GM12878 (cell line): ENCODE results near the gene HOMER2.

Experiments
- CEBPB ChIP-seq, 2 experiments: fragments of 150-350 bp in 1 of 2; IDR thresholded peaks; 2 replicates each; pipeline ENCODE4 v1.6.1; 2012 to 2014; ENCODE audit warnings: low read depth in 2 of 2, low read length in 2 of 2, borderline replicate concordance in 1 of 2, inconsistent platforms in 1 of 2
- CREM ChIP-seq: IDR thresholded peaks from 2 replicates; pipeline ENCODE4 v1.6.1; 2014; ENCODE audit warnings: antibody characterized with exemption, low read depth
- GATAD2B ChIP-seq: fragments of 450-650 bp; conservative IDR thresholded peaks from 2 replicates; pipeline ENCODE4 v1.6.1; 2017; ENCODE audit warnings: low read depth, mild to moderate bottlenecking, moderate library complexity
- HDGF ChIP-seq: fragments of 450-650 bp; IDR thresholded peaks from 2 replicates; pipeline ENCODE4 v1.6.1; 2016; ENCODE audit warnings: antibody characterized with exemption
- KLF5 ChIP-seq: fragments of 450-650 bp; IDR thresholded peaks from 2 replicates; pipeline ENCODE4 v1.6.1; 2014; ENCODE audit warnings: mild to moderate bottlenecking; ENCODE audit not compliant: partially characterized antibody
- MAX ChIP-seq: IDR thresholded peaks from 2 replicates; pipeline ENCODE4 v1.6.1; 2012; ENCODE audit warnings: low read depth, low read length, improper control_type of control experiment
- PAX8 ChIP-seq: fragments of 450-650 bp; IDR thresholded peaks from 2 replicates; pipeline ENCODE4 v1.6.1; 2017; ENCODE audit warnings: mild to moderate bottlenecking, moderate library complexity
- POLR2A ChIP-seq: IDR thresholded peaks from 2 replicates; pipeline ENCODE4 v1.6.1; 2011; ENCODE audit warnings: low read depth, mild to moderate bottlenecking, low read length
- RAD21 ChIP-seq: IDR thresholded peaks from 2 replicates; pipeline ENCODE4 v1.6.1; 2011; ENCODE audit warnings: mild to moderate bottlenecking, low read depth, low read length, moderate library complexity; ENCODE audit not compliant: insufficient read depth
- SIN3A ChIP-seq: IDR thresholded peaks from 2 replicates; pipeline ENCODE4 v1.6.1; 2012; ENCODE audit warnings: low read depth, low read length, improper control_type of control experiment
- SREBF2 ChIP-seq: IDR thresholded peaks from 2 replicates; pipeline ENCODE4 v1.6.1; 2012; ENCODE audit warnings: mild to moderate bottlenecking, low read length
- ZSCAN29 ChIP-seq: fragments of 450-650 bp; IDR thresholded peaks from 2 replicates; pipeline ENCODE4 v1.6.1; 2017; ENCODE audit warnings: mild to moderate bottlenecking, moderate library complexity
- TF ChIP-seq, protein P1 (sequence below): fragments of 450-650 bp; IDR thresholded peaks from 2 replicates; pipeline ENCODE4 v1.6.1; 2014; ENCODE audit warnings: mild to moderate bottlenecking
- TF ChIP-seq, protein P2 (sequence below), 3 experiments: IDR thresholded peaks in 2 of 3; conservative IDR thresholded peaks in 1 of 3; 2 replicates each; pipeline ENCODE4 v1.5.1; 2011; ENCODE audit warnings: low read depth in 3 of 3, low read length in 3 of 3, mild to moderate bottlenecking in 3 of 3, control low read depth in 2 of 3, moderate library complexity in 2 of 3, inconsistent platforms in 1 of 3, mixed read lengths in 1 of 3; ENCODE audit not compliant: control insufficient read depth in 2 of 3, insufficient read depth in 1 of 3; ENCODE audit errors: extremely low read depth in 1 of 3

GRCh38 chr15:82950295-82950694 lies 2.2 kb downstream of the HOMER2 start:
- no peak for TF ChIP-seq CREM
- no peak for TF ChIP-seq GATAD2B
- TF ChIP-seq POLR2A = no peak
- TF ChIP-seq, protein P1, sequence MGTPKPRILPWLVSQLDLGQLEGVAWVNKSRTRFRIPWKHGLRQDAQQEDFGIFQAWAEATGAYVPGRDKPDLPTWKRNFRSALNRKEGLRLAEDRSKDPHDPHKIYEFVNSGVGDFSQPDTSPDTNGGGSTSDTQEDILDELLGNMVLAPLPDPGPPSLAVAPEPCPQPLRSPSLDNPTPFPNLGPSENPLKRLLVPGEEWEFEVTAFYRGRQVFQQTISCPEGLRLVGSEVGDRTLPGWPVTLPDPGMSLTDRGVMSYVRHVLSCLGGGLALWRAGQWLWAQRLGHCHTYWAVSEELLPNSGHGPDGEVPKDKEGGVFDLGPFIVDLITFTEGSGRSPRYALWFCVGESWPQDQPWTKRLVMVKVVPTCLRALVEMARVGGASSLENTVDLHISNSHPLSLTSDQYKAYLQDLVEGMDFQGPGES = no peak
- TF ChIP-seq RAD21 = no peak
- TF ChIP-seq HDGF = no peak
- TF ChIP-seq, protein P2, sequence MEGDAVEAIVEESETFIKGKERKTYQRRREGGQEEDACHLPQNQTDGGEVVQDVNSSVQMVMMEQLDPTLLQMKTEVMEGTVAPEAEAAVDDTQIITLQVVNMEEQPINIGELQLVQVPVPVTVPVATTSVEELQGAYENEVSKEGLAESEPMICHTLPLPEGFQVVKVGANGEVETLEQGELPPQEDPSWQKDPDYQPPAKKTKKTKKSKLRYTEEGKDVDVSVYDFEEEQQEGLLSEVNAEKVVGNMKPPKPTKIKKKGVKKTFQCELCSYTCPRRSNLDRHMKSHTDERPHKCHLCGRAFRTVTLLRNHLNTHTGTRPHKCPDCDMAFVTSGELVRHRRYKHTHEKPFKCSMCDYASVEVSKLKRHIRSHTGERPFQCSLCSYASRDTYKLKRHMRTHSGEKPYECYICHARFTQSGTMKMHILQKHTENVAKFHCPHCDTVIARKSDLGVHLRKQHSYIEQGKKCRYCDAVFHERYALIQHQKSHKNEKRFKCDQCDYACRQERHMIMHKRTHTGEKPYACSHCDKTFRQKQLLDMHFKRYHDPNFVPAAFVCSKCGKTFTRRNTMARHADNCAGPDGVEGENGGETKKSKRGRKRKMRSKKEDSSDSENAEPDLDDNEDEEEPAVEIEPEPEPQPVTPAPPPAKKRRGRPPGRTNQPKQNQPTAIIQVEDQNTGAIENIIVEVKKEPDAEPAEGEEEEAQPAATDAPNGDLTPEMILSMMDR (IDR thresholded peaks at IDR 0.05 in 2 of 3, conservative IDR thresholded peaks at IDR 0.05 in 1 of 3; ENCODE audit: control insufficient read depth in 2 of 3, extremely low read depth in 1 of 3, insufficient read depth in 1 of 3, low read depth in 3 of 3, low read length in 3 of 3) = no peak
- TF ChIP-seq MAX = no peak
- no peak for TF ChIP-seq PAX8
- TF ChIP-seq KLF5 = no peak
- TF ChIP-seq SIN3A = no peak
- TF ChIP-seq SREBF2 = no peak
- no peak for TF ChIP-seq ZSCAN29
- TF ChIP-seq CEBPB (IDR thresholded peaks at IDR 0.05; ENCODE audit: borderline replicate concordance in 1 of 2, low read depth in 2 of 2, low read length in 2 of 2) = no peak
